Mesendoderm (in vitro differentiated cells): ENCODE data around the gene SUFU.

Experiments
- DNase-seq: peaks from one replicate; pipeline ENCODE4 v3.0.0; 2013
- H2AK5ac ChIP-seq: 2 replicates; pipeline ENCODE4 v1.6.1; 2013; ENCODE audit warnings: low read length, inconsistent platforms
- H2BK120ac ChIP-seq: 2 replicates; pipeline ENCODE4 v1.6.1; 2013; ENCODE audit warnings: low read depth, mild to moderate bottlenecking, low read length, moderate library complexity, mixed read lengths
- H2BK15ac ChIP-seq: replicated peaks from 2 replicates; pipeline ENCODE4 v1.6.1; 2013; ENCODE audit warnings: low read depth, mild to moderate bottlenecking, moderate library complexity
- H2BK5ac ChIP-seq: 2 replicates; pipeline ENCODE4 v1.6.1; 2013; ENCODE audit warnings: low read length, inconsistent platforms
- H3K18ac ChIP-seq: 2 replicates; pipeline ENCODE4 v1.6.1; 2013; ENCODE audit warnings: mild to moderate bottlenecking, low read length, mixed read lengths
- H3K23ac ChIP-seq: one replicate; pipeline ENCODE4 v1.6.1; 2013; ENCODE audit warnings: low read length
- H3K27ac ChIP-seq: 2 replicates; pipeline ENCODE4 v1.5.1; 2013; ENCODE audit warnings: low read depth, mild to moderate bottlenecking, inconsistent platforms, low read length, moderate library complexity
- H3K27me3 ChIP-seq: 2 replicates; pipeline ENCODE4 v1.6.1; 2013; ENCODE audit warnings: low read length, control low read depth, mild to moderate bottlenecking, inconsistent platforms; ENCODE audit not compliant: insufficient read depth, poor library complexity
- H3K36me3 ChIP-seq: 2 replicates; pipeline ENCODE4 v1.6.1; 2013; ENCODE audit warnings: low read length, inconsistent platforms; ENCODE audit not compliant: control insufficient read depth, insufficient read depth
- H3K4ac ChIP-seq: one replicate; pipeline ENCODE4 v1.6.1; 2013; ENCODE audit warnings: low read depth, mild to moderate bottlenecking, low read length, moderate library complexity
- H3K4me1 ChIP-seq: 2 replicates; pipeline ENCODE4 v1.6.1; 2013; ENCODE audit warnings: low read depth, low read length, inconsistent platforms; ENCODE audit not compliant: control insufficient read depth
- H3K4me2 ChIP-seq: 2 replicates; pipeline ENCODE4 v1.6.1; 2013; ENCODE audit warnings: low read length
- H3K4me3 ChIP-seq: 2 replicates; pipeline ENCODE4 v1.5.1; 2013; ENCODE audit warnings: mild to moderate bottlenecking, low read length
- H3K56ac ChIP-seq: one replicate; pipeline ENCODE4 v1.6.1; 2013; ENCODE audit warnings: low read length
- H3K79me1 ChIP-seq: 2 replicates; pipeline ENCODE4 v1.6.1; 2013; ENCODE audit warnings: low read length, inconsistent platforms
- H3K79me2 ChIP-seq: 2 replicates; pipeline ENCODE4 v1.6.1; 2013; ENCODE audit warnings: mild to moderate bottlenecking, low read length; ENCODE audit not compliant: control insufficient read depth, insufficient read depth
- H3K9ac ChIP-seq: 2 replicates; pipeline ENCODE4 v1.6.1; 2013; ENCODE audit warnings: low read length, inconsistent platforms
- H4K5ac ChIP-seq: one replicate; pipeline ENCODE4 v1.6.1; 2013; ENCODE audit warnings: low read length
- H4K8ac ChIP-seq: one replicate; pipeline ENCODE4 v1.6.1; 2013; ENCODE audit warnings: low read depth, mild to moderate bottlenecking, control low read depth, low read length, moderate library complexity
- WGBS: extraction: QIAGEN DNeasy Blood & Tissue Kit; methylation state at CpG from one replicate; pipeline ENCODE4 v1.1.7; 2013; ENCODE audit warnings: low lambda C conversion rate, missing lambda C conversion rate; ENCODE audit not compliant: insufficient coverage; ENCODE audit errors: extremely low coverage; 5-methylcytosine and 5-hydroxymethylcytosine counted together

The SUFU gene

GRCh38 chr10:102460836-102461186 lies 43.0 kb upstream of the SUFU start:
- WGBS: no CpG with 5 or more reads among the region's 8 CpGs
- Histone ChIP-seq H3K36me3 (no peaks in the 10 kb centered on the region), H3K27me3 (no peaks in the 10 kb centered on the region), H3K4me3 (no peak overlapping the region), H2BK120ac (no peak overlapping the region), H3K79me2 (no peaks in the 10 kb centered on the region), H3K18ac (peak overlapping the region; percentile 2), H3K56ac (peak overlapping the region; percentile 75), H2BK15ac (no peak overlapping the region), H3K4ac (no peak overlapping the region), H4K5ac (no peak overlapping the region), H2AK5ac (no peak overlapping the region), H3K4me1 (peaks cover 11% of the 10 kb centered on the region), H3K79me1 (no peaks in the 10 kb centered on the region), H3K4me2 (no peak overlapping the region), H2BK5ac (no peak overlapping the region), H3K23ac (no peak overlapping the region), H3K27ac (no peak overlapping the region), H4K8ac (no peak overlapping the region), H3K9ac (peak overlapping the region; percentile 21)
- DNase-seq: no peak

DNA sequence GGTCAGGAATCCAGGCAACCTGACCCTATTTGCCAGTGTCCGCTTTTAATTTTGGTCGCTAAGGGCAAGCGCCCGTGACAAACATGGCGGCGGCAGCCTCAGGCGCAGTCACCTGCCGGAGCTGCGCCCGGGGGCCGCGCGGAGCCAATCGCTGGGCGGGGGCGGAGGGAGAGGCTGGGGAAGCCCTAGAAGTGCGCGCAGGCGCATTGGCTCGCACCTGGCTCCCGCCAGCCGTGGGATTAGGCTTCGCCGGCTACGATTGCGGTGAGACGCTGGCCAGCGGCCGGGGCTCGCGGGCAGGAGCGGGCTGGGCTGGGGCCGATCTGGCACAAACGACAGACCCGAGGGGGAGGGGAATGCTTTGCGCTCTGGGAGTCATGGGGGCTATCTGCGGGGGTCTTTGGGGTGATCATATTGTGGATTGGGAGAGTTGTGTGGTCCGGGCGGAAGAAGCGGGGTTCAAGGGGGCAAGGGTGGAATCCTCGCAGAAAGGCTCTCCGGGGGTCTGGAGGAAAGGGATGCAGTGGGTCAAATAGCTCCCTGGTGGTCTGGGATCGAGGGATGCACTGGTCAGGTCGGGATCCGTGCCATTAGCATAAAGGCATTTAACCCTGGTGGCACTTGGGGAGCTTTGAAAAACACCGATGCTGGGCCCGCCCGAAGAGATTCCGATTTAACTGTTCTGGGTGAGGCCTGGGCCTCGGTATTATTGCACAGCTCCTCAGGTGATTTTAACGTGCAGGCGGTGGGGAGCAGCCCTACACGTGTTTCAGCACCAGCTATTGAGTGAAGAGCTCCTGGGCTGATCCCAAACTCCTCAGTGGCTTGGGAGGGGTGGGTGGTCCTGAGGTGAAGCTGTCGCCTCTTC lies 42.4 kb upstream of the SUFU start:
- Histone ChIP-seq H3K23ac (no peak overlapping the region), H3K9ac (peak overlapping the region; percentile 72), H2BK120ac (no peak overlapping the region), H3K79me1 (no peaks in the 10 kb centered on the region), H3K4me3 (peak overlapping the region; percentile 50), H3K4me2 (peak overlapping the region; percentile 84), H3K56ac (peak overlapping the region; percentile 86), H3K4ac (no peak overlapping the region), H3K36me3 (no peaks in the 10 kb centered on the region), H2BK15ac (no peak overlapping the region), H2BK5ac (no peak overlapping the region), H3K27ac (no peak overlapping the region), H3K27me3 (no peaks in the 10 kb centered on the region), H3K4me1 (peaks cover 11% of the 10 kb centered on the region), H3K79me2 (no peaks in the 10 kb centered on the region), H4K8ac (no peak overlapping the region), H4K5ac (no peak overlapping the region), H3K18ac (peak overlapping the region; percentile 2), H2AK5ac (no peak overlapping the region)
- WGBS: no CpG with 5 or more reads among the region's 54 CpGs
- peak; percentile 96 for DNase-seq

GRCh38 chr10:102462512-102463054 lies 41.2 kb upstream of the SUFU start:
- Histone ChIP-seq H3K4me3 (no peak overlapping the region), H3K4me1 (peaks cover 11% of the 10 kb centered on the region), H3K4ac (no peak overlapping the region), H4K8ac (no peak overlapping the region), H3K4me2 (no peak overlapping the region), H3K27me3 (no peaks in the 10 kb centered on the region), H3K9ac (peak overlapping the region; percentile 23), H3K79me2 (no peaks in the 10 kb centered on the region), H2BK120ac (no peak overlapping the region), H3K36me3 (no peaks in the 10 kb centered on the region), H3K18ac (no peak overlapping the region), H3K23ac (no peak overlapping the region), H2BK15ac (no peak overlapping the region), H3K56ac (peak overlapping the region; percentile 68), H4K5ac (no peak overlapping the region), H3K79me1 (no peaks in the 10 kb centered on the region), H2BK5ac (no peak overlapping the region), H3K27ac (no peak overlapping the region), H2AK5ac (no peak overlapping the region)
- no peak for DNase-seq
- WGBS: no CpG with 5 or more reads among the region's 6 CpGs

GRCh38 chr10:102463983-102464382 lies 39.8 kb upstream of the SUFU start:
- WGBS: no CpG with 5 or more reads among the region's 10 CpGs
- no peak overlapping the region for H3K4ac ChIP-seq

DNA sequence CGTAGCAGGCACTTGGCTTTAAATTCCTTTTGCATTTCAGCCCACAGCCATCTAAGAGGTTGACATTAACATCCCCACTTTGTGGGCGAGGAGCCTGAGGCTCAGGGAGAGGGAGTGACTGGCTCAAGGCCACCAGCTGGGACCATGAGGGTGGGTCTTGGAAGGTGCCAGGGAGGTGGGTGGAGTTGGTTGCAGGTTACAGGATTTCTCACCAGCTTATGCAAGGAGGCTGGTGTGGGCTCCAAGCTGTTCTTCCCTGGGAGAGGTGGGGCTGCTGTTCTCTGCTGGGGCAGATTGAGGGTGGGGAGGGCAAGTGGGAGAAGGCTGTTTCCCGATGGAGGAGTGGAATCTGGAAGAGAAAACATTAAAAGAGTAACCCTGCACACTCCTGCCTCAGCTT lies 38.3 kb upstream of the SUFU start:
- no peak overlapping the region for H3K4me2 ChIP-seq
- no peak overlapping the region for H3K18ac ChIP-seq
- DNase-seq: no peak

More at GRCh38 chr10:102463983-102464382, 39.8 kb upstream of the SUFU start:
- H3K27ac ChIP-seq: no peak overlapping the region
- no peak overlapping the region for H2BK5ac ChIP-seq
- H4K8ac ChIP-seq: no peak overlapping the region
- no peak overlapping the region for H2AK5ac ChIP-seq
- no peaks in the 10 kb centered on the region for H3K79me1 ChIP-seq
- no peak overlapping the region for H3K18ac ChIP-seq
- no peak overlapping the region for H2BK15ac ChIP-seq
- H3K23ac ChIP-seq: no peak overlapping the region
- H3K56ac ChIP-seq: peak overlapping the region; percentile 12
- H2BK120ac ChIP-seq: no peak overlapping the region
- no peaks in the 10 kb centered on the region for H3K36me3 ChIP-seq
- DNase-seq: no peak
- no peak overlapping the region for H4K5ac ChIP-seq
- no peaks in the 10 kb centered on the region for H3K27me3 ChIP-seq
- peak overlapping the region; percentile 1 for H3K9ac ChIP-seq
- peaks cover 11% of the 10 kb centered on the region for H3K4me1 ChIP-seq
- no peak overlapping the region for H3K4me3 ChIP-seq
- peak overlapping the region; percentile 2 for H3K4me2 ChIP-seq
- no peaks in the 10 kb centered on the region for H3K79me2 ChIP-seq

More for the DNA sequence above, 38.3 kb upstream of the SUFU start:
- no peak overlapping the region for H2BK15ac ChIP-seq
- WGBS: no CpG with 5 or more reads among the region's 3 CpGs
- no peak overlapping the region for H3K27ac ChIP-seq
- no peaks in the 10 kb centered on the region for H3K79me2 ChIP-seq
- H3K79me1 ChIP-seq: no peaks in the 10 kb centered on the region
- H2BK120ac ChIP-seq: no peak overlapping the region
- no peak overlapping the region for H2AK5ac ChIP-seq
- no peak overlapping the region for H3K4me3 ChIP-seq
- H2BK5ac ChIP-seq: no peak overlapping the region
- H3K9ac ChIP-seq: no peak overlapping the region
- no peak overlapping the region for H3K56ac ChIP-seq
- H3K4me1 ChIP-seq: peaks cover 11% of the 10 kb centered on the region
- no peak overlapping the region for H4K8ac ChIP-seq
- no peak overlapping the region for H4K5ac ChIP-seq
- H3K23ac ChIP-seq: no peak overlapping the region
- H3K36me3 ChIP-seq: no peaks in the 10 kb centered on the region
- no peak overlapping the region for H3K4ac ChIP-seq
- no peaks in the 10 kb centered on the region for H3K27me3 ChIP-seq
